BE2C (cell line): ENCODE data around the gene RCC2.

ENCODE experiments used
- DNase-seq: peaks from one replicate; pipeline ENCODE4 v3.0.0-alpha.2; 2020
- H3K27me3 ChIP-seq: fragments of 250-450 bp; sonication (Bioruptor Pico); 2 replicates; pipeline ENCODE4 v1.5.1; 2020; ENCODE audit warnings: mild to moderate bottlenecking
- H3K36me3 ChIP-seq: fragments of 250-450 bp; sonication (Bioruptor Pico); 2 replicates; pipeline ENCODE4 v1.5.1; 2020; ENCODE audit warnings: mild to moderate bottlenecking
- H3K4me1 ChIP-seq: fragments of 250-450 bp; sonication (Bioruptor Pico); 2 replicates; pipeline ENCODE4 v1.5.1; 2020
- H3K4me3 ChIP-seq: 2 replicates; pipeline ENCODE4 v1.5.1; 2011; ENCODE audit warnings: low read depth, low read length
- H3K9me3 ChIP-seq: fragments of 250-450 bp; sonication (Bioruptor Pico); 2 replicates; pipeline ENCODE4 v1.5.1; 2020
- TF ChIP-seq, protein P1 (sequence below): IDR thresholded peaks from 2 replicates; pipeline ENCODE4 v1.5.1; 2012; ENCODE audit warnings: mild to moderate bottlenecking, low read depth, low read length

RCC2 gene

DNA sequence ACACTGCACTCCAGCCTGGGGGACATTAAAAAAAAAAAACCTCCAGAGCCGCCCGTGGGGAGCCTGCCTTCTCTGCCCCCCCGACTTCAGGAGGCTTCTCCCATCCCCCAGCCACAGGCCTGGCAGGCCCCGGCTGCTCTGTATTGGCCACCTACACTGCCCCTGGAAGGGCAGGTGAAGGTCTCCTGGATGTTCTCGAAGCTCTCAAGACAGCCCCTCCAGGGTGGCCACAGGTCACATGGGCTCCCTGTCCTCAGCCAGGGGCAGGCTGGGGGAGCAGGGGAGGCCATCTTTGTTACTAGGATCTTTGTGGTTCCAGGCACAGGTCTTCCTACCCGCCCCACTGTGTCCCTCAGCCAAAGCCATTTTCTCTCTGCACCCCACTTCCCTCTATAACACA, 34.7 kb downstream of the RCC2 start:
- no peaks in the 10 kb centered on the region for H3K9me3 ChIP-seq
- H3K27me3 ChIP-seq, result no peaks in the 10 kb centered on the region
- H3K36me3 ChIP-seq, result peaks cover 11% of the 10 kb centered on the region
- H3K4me1 ChIP-seq, result no peaks in the 10 kb centered on the region
- H3K4me3 ChIP-seq, result no peak overlapping the region
- DNase-seq, result no peak
- TF ChIP-seq, protein P1, sequence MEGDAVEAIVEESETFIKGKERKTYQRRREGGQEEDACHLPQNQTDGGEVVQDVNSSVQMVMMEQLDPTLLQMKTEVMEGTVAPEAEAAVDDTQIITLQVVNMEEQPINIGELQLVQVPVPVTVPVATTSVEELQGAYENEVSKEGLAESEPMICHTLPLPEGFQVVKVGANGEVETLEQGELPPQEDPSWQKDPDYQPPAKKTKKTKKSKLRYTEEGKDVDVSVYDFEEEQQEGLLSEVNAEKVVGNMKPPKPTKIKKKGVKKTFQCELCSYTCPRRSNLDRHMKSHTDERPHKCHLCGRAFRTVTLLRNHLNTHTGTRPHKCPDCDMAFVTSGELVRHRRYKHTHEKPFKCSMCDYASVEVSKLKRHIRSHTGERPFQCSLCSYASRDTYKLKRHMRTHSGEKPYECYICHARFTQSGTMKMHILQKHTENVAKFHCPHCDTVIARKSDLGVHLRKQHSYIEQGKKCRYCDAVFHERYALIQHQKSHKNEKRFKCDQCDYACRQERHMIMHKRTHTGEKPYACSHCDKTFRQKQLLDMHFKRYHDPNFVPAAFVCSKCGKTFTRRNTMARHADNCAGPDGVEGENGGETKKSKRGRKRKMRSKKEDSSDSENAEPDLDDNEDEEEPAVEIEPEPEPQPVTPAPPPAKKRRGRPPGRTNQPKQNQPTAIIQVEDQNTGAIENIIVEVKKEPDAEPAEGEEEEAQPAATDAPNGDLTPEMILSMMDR, result no peak

DNA sequence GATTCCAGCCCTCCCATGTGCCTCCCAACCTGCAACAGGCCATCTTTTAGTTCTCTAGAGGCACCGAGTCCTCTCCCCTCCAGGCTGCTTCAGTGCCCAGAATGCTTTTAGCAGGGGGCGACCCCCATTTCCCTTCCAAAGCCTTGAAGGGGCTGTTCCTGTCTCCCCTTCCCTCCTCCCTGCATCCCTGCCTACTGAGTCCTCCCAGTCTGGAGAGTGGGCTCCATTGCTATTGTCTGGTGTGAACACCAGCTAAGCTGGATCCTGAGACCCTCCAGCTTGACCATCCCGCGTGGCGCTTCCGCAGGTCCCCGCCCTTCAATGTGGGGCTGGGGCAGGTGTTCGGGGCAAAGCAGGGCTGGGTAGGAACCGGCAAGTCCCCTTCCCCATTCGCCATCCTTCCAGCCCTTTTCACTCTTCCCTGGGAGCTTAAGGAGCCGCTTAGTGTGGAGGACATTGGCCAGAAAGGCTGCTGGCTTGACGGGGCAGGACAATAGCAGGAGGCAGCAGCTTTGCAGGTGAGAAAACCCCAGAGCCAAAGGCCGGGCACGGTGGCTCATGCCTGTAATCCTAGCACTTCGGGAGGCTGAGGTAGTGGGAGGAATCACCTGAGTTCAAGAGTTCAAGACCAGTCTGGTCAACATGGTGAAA, 35.3 kb downstream of the RCC2 start:
- Histone ChIP-seq H3K4me1 (no peaks in the 10 kb centered on the region), H3K36me3 (peaks cover 5% of the 10 kb centered on the region), H3K4me3 (no peak overlapping the region), H3K9me3 (no peaks in the 10 kb centered on the region), H3K27me3 (no peaks in the 10 kb centered on the region)
- TF ChIP-seq, protein P1, result no peak
- DNase-seq, result no peak

DNA sequence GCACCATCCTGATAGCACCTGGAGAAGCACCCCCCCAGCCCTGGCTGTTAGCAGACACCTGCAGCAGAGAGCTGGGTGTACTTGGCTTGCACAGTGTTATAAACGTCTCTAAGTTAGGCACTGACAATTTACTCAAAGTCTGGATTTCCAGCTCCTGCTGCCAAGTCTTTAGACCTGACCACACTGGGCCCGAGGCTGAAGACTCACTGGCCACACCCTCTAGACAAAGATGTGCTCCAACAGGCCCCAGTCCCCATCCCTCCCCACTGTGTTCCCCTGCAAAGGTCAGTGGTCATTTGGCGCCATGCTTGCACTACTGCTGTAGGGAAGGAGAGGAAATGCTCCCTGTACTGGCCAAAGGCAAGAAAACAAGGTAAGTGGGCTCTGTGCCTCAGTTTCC, 36.4 kb downstream of the RCC2 start:
- no peak for DNase-seq

DNA sequence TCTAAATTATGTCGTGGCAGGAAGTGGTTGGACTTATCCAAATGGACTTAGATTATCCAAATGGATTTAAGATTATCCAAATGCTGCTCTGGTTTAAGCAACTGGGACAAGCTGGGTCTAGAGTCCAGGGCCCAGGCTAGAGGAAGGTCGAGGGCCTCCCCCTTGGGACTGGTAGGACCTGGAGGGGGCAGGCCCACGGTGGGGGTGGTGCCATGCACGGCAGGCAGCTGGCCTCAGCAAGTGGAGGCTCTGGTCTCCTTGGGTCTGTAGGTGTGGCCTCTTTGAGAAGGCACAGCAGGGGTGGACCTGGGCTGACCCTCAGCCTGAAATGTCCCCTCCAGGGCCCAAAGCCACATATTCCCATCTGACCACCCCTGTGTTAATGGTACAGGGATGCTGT, 37.6 kb downstream of the RCC2 start:
- no peak overlapping the region for H3K4me3 ChIP-seq
- DNase-seq, result no peak
- no peaks in the 10 kb centered on the region for H3K9me3 ChIP-seq
- H3K27me3 ChIP-seq, result no peaks in the 10 kb centered on the region
- no peaks in the 10 kb centered on the region for H3K4me1 ChIP-seq
- TF ChIP-seq, protein P1, result no peak
- H3K36me3 ChIP-seq, result peaks cover 3% of the 10 kb centered on the region

More for the DNA sequence above, 36.4 kb downstream of the RCC2 start:
- Histone ChIP-seq H3K4me1 (no peaks in the 10 kb centered on the region), H3K9me3 (no peaks in the 10 kb centered on the region), H3K36me3 (peaks cover 3% of the 10 kb centered on the region), H3K4me3 (no peak overlapping the region), H3K27me3 (no peaks in the 10 kb centered on the region)
- TF ChIP-seq, protein P1, result no peak

DNA sequence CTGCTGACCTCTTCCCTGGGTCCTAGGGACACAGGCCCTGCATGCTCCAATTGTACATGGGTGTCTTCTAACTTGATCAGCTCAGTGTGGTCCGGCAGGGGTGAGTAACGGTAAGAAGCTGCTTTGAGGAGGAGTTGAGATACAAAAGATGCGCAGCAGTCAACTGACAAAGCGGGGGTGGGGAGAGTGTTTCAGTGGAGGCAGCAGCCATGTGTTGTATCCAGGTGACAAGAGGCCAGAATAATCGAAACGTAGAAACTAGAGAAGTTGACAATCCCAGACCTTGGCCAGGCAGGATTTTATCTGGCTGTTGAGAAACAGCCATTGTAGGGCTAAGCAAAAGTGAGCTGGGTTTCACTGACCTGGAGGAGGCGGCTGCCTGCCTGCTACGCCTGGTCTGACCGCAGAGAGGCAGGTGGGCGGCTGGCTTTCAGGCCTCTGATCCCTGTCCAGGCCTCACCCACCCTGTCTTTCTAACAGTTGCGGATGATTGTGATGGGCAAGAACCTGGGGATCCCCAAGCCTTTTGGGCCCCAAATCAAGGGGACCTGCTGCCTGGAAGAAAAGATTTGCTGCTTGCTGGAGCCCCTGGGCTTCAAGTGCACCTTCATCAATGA, 38.6 kb downstream of the RCC2 start:
- Histone ChIP-seq H3K27me3 (no peaks in the 10 kb centered on the region), H3K9me3 (no peaks in the 10 kb centered on the region), H3K36me3 (peaks cover 1% of the 10 kb centered on the region), H3K4me3 (no peak overlapping the region), H3K4me1 (no peaks in the 10 kb centered on the region)
- TF ChIP-seq, protein P1, result no peak
- DNase-seq, result no peak
